Activated CD8-positive, alpha-beta memory T cell treated with anti-CD3 and anti-CD28 coated beads, Interleukin-2, amount 50 U/mL, for 48 hours (primary cell): Measurements from ENCODE around the gene SPEG.
"Not testable (repeated sequence)": the region's sequence is repeated elsewhere in the genome, so short reads cannot be mapped to it uniquely, and the experiment has no call there.

Experiments used
- DNase-seq: peaks from one replicate; pipeline ENCODE4 v3.0.0-alpha.2; 2020

SPEG gene

GRCh38 chr2:219434718-219435525 is at the start of gene SPEG:
TSS of gene SPEG (plus strand) at chr2:219434843. CDS start at chr2:219434978, 135 bp downstream.
- DNase-seq = no peak

- no peak for DNase-seq
These were observed 49.8 kb upstream of the SPEG start for GRCh38 chr2:219384859-219385258.

- DNase-seq = no peak
These were observed 48.6 kb upstream of the SPEG start for GRCh38 chr2:219385958-219386520.

- no peak for DNase-seq
These were observed 47.9 kb upstream of the SPEG start for GRCh38 chr2:219386532-219387280.

- DNase-seq = peak; percentile 99
These were observed 47.1 kb upstream of the SPEG start, which contains the start of gene DNPEP for GRCh38 chr2:219387306-219388120. TSS of gene DNPEP (minus strand) at chr2:219387912. CDS start at chr2:219387794, 118 bp downstream.

- peak; percentile 99 for DNase-seq
These were observed 46.3 kb upstream of the SPEG start for GRCh38 chr2:219388121-219388906.

- no peak for DNase-seq
These were observed 45.8 kb upstream of the SPEG start for GRCh38 chr2:219388907-219389156.

- DNase-seq = no peak
These were observed 41.9 kb upstream of the SPEG start for GRCh38 chr2:219392754-219393153.

GRCh38 chr2:219395056-219395455 is 39.6 kb upstream of the SPEG start:
- DNase-seq = not testable (repeated sequence)

GRCh38 chr2:219395609-219396008 is 39.0 kb upstream of the SPEG start:
- DNase-seq = no peak

GRCh38 chr2:219396863-219397457 is 37.7 kb upstream of the SPEG start:
- DNase-seq = no peak

GRCh38 chr2:219398721-219399363 is 35.8 kb upstream of the SPEG start:
- DNase-seq = no peak

- DNase-seq = no peak
These were observed 34.7 kb upstream of the SPEG start for GRCh38 chr2:219399716-219400478.

- DNase-seq = no peak
These were observed 34.1 kb upstream of the SPEG start for GRCh38 chr2:219400562-219400961.

- DNase-seq = no peak
These were observed 33.0 kb upstream of the SPEG start for GRCh38 chr2:219401606-219402005.

GRCh38 chr2:219402665-219403515 is 31.8 kb upstream of the SPEG start:
- peak; percentile 75 for DNase-seq

- no peak for DNase-seq
These were observed 30.8 kb upstream of the SPEG start for GRCh38 chr2:219403861-219404260.

GRCh38 chr2:219404291-219404910 is 30.2 kb upstream of the SPEG start:
- no peak for DNase-seq

GRCh38 chr2:219404954-219405353 is 29.7 kb upstream of the SPEG start:
- DNase-seq = no peak
